Uterus (tissue), 4 donors: ENCODE measurements around the gene SLC4A2. TPM values are rescaled to one million over a fixed set of nuclear protein-coding genes. Genes with fewer than 3 reads are reported as not detected.

ENCODE experiments used
- DNase-seq, 2 donors: peaks; one replicate each; pipeline ENCODE4 v3.0.0-alpha.2; 2019 to 2020
- H3K27ac ChIP-seq, 2 donors: fragments of 200-600 bp; sonication (generic); 1 replicate in 1 of 2; 2 replicates in 1 of 2; pipeline ENCODE4 v1.5.1; 2016 to 2018
- H3K27me3 ChIP-seq, 2 donors: fragments of 200-600 bp; sonication (generic); one replicate each; pipeline ENCODE4 v1.5.1; 2018 to 2019; ENCODE audit warnings: control low read depth in 1 of 2
- H3K36me3 ChIP-seq, 2 donors: fragments of 200-600 bp; sonication (generic); one replicate each; pipeline ENCODE4 v1.5.1; 2019; ENCODE audit warnings: control low read depth in 1 of 2
- H3K4me1 ChIP-seq, 2 donors: fragments of 200-600 bp; sonication (generic); one replicate each; pipeline ENCODE4 v1.5.1; 2018 to 2019; ENCODE audit warnings: control low read depth in 1 of 2
- H3K4me3 ChIP-seq, 2 donors: fragments of 200-600 bp; sonication (generic); 1 replicate in 1 of 2; 2 replicates in 1 of 2; pipeline ENCODE4 v1.5.1; 2018 to 2019; ENCODE audit warnings: mild to moderate bottlenecking in 1 of 2
- H3K9me3 ChIP-seq, 2 donors: fragments of 200-600 bp; sonication (generic); one replicate each; pipeline ENCODE4 v1.5.1; 2019; ENCODE audit warnings: control low read depth in 1 of 2
- POLR2A ChIP-seq, 2 donors: fragments of 450-650 bp; IDR thresholded peaks; one replicate each; pipeline ENCODE4 v1.6.1; 2016; ENCODE audit warnings: antibody characterized with exemption in 2 of 2, mild to moderate bottlenecking in 1 of 2, moderate library complexity in 1 of 2
- intact Hi-C: fragments of 100-400 bp; cut with DNase I; formaldehyde crosslinking; loops from one replicate; pipeline ENCODE4 v1.15.1; 2023; ENCODE audit warnings: low total_unique reads
- total RNA-seq, 4 donors: library from RNA; depleted of rRNA in 3 of 4; stranded (reverse); fragments of >200 nt in 3 of 4; gene quantifications; one replicate each; pipeline versions ENCODE4 v1.1.0 to v1.2.4, GENCODE V29; 2014 to 2023
- TF ChIP-seq, protein P1 (sequence below), 4 experiments: fragments of 200-600 bp in 2 of 4; fragments of 450-650 bp in 2 of 4; sonication (generic) in 2 of 4; IDR thresholded peaks; one replicate each; pipeline ENCODE4 v1.5.1; 2016 to 2019; ENCODE audit warnings: antibody characterized with exemption in 4 of 4, mild to moderate bottlenecking in 2 of 4, moderate library complexity in 1 of 4
- donor health status: DM: yes; HTN: yes; CAD: no.

SLC4A2 gene
- total RNA-seq, 4 donors from 2014 or later: 37.4 to 177 (median 88.6) TPM

DNA sequence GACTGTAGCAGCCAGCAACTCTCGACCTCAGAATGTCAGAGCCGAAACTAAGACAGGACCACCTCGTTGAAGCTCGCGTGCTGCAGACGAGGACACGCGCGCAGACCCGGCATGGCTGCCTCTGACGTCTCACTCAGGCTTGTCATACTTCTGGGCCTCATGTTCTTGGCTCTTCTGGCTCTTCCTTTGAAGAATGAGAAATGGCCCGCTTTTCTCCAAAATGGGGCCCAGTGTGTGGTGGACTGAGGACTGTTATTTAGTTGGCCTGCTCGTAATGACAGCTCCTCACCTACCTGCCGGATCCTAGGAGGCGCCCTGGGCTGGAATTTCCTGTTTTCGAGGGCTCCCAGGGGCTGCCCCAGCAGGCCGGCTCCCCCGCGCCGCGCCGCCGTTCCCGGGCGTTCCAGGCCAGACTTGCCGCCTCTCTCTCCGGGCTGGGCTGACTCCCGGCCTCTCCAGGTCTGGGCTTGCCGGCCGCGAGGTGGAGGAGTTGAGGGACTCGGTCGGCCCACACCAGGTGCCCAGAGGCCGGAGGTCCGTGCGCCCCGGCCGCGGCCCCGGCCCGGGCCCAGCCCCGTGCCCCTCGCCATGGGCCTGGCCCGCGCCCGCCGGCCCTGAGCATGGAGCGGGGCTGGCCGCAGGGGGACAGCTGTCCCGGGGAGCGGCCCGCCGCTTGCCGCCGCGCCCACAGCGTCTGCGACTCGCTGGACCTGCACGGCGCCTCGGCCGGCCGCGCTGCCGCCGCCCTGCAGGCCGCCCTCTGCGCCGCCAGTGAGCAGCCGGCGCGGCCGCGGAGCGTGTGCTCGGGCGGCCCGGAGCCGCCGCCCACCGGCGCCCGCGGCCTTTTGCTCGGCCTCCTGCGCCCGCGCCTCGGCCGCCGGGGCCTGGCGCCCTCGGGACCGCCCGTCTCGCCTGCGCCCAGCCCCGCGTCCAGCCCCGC is 55.0 kb downstream of the SLC4A2 start:
- TF ChIP-seq POLR2A (IDR thresholded peaks at IDR 0.05): no peak
- TF ChIP-seq, protein P1, sequence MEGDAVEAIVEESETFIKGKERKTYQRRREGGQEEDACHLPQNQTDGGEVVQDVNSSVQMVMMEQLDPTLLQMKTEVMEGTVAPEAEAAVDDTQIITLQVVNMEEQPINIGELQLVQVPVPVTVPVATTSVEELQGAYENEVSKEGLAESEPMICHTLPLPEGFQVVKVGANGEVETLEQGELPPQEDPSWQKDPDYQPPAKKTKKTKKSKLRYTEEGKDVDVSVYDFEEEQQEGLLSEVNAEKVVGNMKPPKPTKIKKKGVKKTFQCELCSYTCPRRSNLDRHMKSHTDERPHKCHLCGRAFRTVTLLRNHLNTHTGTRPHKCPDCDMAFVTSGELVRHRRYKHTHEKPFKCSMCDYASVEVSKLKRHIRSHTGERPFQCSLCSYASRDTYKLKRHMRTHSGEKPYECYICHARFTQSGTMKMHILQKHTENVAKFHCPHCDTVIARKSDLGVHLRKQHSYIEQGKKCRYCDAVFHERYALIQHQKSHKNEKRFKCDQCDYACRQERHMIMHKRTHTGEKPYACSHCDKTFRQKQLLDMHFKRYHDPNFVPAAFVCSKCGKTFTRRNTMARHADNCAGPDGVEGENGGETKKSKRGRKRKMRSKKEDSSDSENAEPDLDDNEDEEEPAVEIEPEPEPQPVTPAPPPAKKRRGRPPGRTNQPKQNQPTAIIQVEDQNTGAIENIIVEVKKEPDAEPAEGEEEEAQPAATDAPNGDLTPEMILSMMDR (IDR thresholded peaks at IDR 0.05): no peak
- Histone ChIP-seq H3K27ac (no peak overlapping the region), H3K9me3 (no peaks in the 10 kb centered on the region), H3K4me1 (peaks cover 0 to 29% of the 10 kb centered on the region in 2 donors), H3K36me3 (no peaks in the 10 kb centered on the region), H3K4me3 (no peak overlapping the region), H3K27me3 (no peaks in the 10 kb centered on the region)
- DNase-seq: no peak
- intact Hi-C loops: loop anchor here (10.0 kb wide), 1 partner anchor 90 kb away; the partner anchor contains the start of genes ABCB8 and ATG9B

DNA sequence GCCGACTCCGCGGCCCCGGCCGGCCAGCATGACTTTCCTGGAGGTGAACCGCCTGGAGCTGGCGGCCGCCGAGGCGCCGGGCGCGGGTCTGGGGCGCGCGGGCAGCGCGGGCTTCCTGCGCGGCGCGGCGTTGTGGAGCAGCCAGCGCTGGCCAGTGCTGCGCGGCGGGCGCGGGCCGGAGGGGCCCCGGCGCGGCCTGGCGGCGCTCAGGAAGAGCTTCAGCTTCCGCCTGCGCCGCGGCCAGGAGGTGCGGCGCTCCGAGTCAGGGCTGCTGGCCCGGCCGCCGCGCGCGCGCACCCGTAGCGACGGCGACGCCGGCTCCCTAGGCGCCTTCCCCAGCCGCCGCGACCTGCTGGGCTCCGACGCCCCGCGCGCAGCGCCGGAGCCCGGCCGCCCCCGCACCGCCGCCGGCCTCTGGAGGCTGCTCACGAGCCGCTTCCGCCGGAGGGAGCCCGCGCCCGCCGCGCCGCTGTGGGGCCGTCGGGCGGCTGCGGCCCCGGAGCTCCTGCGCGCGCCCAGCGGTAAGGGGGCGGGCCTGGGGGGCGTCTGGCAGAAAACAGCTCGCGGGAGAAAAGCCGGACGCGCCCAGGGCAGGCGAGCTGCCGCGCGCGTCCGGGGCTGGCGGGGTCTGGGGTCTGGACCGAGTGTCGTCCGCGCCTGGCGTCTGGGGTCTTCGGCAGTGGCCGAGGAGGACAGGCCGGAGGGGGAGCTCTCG is 55.9 kb downstream of the SLC4A2 start:
- no peak for DNase-seq
- intact Hi-C loops: loop anchor here (10.0 kb wide), 1 partner anchor 90 kb away; the partner anchor contains the start of genes ABCB8 and ATG9B
- peaks cover 0 to 26% of the 10 kb centered on the region in 2 donors for H3K4me1 ChIP-seq
- TF ChIP-seq POLR2A (IDR thresholded peaks at IDR 0.05): no peak
- TF ChIP-seq, protein P1 (IDR thresholded peaks at IDR 0.05): peak in 1 of 4 experiments; percentile 24
- peak overlapping the region in 1 of 2 donors; percentile 15 for H3K4me3 ChIP-seq
- H3K27ac ChIP-seq: no peak overlapping the region
- no peaks in the 10 kb centered on the region for H3K36me3 ChIP-seq
- no peaks in the 10 kb centered on the region for H3K9me3 ChIP-seq
- no peaks in the 10 kb centered on the region for H3K27me3 ChIP-seq

DNA sequence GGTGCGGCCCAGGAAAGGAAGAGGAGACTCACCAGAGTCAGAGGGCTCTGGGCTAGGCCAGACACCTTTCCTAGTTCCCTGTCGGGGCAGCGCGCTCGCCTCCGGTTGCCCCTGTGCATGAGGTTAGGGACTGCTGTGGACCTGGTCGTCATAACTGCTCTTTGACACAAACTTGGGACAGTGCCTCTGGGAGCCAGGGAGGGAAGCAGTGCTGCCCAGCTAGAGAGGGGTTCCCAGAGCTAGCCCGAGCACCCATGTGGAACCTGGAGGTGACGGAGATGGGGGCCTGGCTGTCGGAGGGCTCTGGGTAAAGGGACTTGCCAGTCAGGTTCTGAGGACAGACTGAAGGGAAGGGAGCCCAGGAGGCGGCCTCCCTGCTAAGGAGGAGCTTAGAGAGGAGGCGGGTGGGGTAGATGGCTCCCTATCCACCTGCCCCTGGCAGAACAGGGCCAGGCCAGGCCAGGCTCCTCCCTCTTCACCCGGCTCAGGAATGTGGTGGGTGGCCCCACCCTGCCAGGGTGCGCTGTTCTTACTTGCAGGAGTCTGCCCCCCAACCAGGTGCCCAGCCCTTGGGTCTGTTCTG is 56.5 kb downstream of the SLC4A2 start:
- TF ChIP-seq, protein P1 (IDR thresholded peaks at IDR 0.05): no peak
- H3K4me3 ChIP-seq: no peak overlapping the region

DNA sequence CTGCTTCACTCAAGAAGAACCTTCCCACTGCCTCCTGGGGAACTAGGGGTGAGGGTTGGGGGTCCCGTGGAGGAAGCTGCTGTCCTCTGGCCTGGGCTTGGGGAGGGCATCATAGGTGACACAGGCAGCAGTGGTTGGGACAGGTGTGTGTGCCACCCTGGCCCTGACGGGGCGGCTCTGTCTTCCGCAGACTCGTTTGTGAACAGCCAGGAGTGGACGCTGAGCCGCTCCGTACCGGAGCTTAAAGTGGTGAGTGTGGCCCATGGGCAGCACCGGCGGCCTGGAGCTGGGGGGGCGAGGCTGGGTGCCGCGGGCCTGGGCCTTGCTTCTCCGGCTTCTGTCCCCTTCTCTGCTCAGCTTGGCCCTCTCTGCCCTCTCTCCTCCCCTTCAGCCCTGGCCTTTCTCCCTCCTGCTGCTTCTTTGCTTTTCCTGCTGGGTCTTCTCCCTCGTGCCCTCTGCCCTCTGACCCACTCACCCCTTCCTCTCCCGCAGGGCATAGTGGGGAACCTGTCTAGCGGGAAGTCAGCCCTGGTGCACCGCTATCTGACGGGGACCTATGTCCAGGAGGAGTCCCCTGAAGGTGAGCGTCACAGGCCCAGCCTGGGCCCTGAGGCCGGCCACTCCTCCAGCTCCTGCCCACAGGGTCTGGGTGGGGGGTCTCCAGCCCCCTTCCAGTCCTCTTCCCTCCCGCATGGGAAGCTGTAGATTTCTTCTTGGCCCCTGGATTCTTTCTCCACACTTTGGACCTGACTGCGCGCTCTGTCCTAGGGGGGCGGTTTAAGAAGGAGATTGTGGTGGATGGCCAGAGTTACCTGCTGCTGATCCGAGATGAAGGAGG is 57.4 kb downstream of the SLC4A2 start:
- no peak for DNase-seq
- Histone ChIP-seq H3K27me3 (no peaks in the 10 kb centered on the region), H3K36me3 (no peaks in the 10 kb centered on the region), H3K9me3 (no peaks in the 10 kb centered on the region), H3K4me1 (peaks cover 0 to 19% of the 10 kb centered on the region in 2 donors), H3K27ac (no peak overlapping the region), H3K4me3 (no peak overlapping the region)
- intact Hi-C loops: loop anchor here (10.0 kb wide), 1 partner anchor 92 kb away; the partner anchor contains the start of genes ABCB8 and ATG9B
- TF ChIP-seq, protein P1 (IDR thresholded peaks at IDR 0.05): no peak
- TF ChIP-seq POLR2A (IDR thresholded peaks at IDR 0.05): no peak

More for the DNA sequence above, 56.5 kb downstream of the SLC4A2 start:
- intact Hi-C loops: loop anchor here (10.0 kb wide), 1 partner anchor 91 kb away; the partner anchor contains the start of genes ABCB8 and ATG9B
- Histone ChIP-seq H3K36me3 (no peaks in the 10 kb centered on the region), H3K27me3 (no peaks in the 10 kb centered on the region), H3K4me1 (peaks cover 0 to 19% of the 10 kb centered on the region in 2 donors), H3K9me3 (no peaks in the 10 kb centered on the region), H3K27ac (no peak overlapping the region)
- DNase-seq: no peak
